K562 (cell line): Measurements from ENCODE around the gene FBXO46. TPM values are rescaled to one million over a fixed set of nuclear protein-coding genes. Genes with fewer than 3 reads are reported as not detected.

Source experiments
- HDAC1 ChIP-seq, 2 experiments: fragments of 450-650 bp; IDR thresholded peaks; 2 replicates each; pipeline ENCODE4 v1.6.1; 2016 to 2017; ENCODE audit warnings: inconsistent platforms in 1 of 2, mild to moderate bottlenecking in 1 of 2, moderate library complexity in 1 of 2
- POLR2B ChIP-seq: fragments of 450-650 bp; IDR thresholded peaks from 2 replicates; pipeline ENCODE4 v1.6.1; 2018; ENCODE audit warnings: low read depth; ENCODE audit not compliant: partially characterized antibody
- SAP30 ChIP-seq: fragments of 200-600 bp; sonication (generic); IDR thresholded peaks from 2 replicates; pipeline ENCODE4 v1.6.1; 2012; ENCODE audit warnings: borderline replicate concordance, low read depth, mild to moderate bottlenecking, moderate library complexity, low read length, control low read depth, inconsistent platforms; ENCODE audit not compliant: insufficient read depth, poor library complexity, severe bottlenecking
- ZNF143 ChIP-seq: sonication (generic); formaldehyde crosslinking; IDR thresholded peaks from 2 replicates; pipeline ENCODE4 v1.9.0; 2022; ENCODE audit warnings: mild to moderate bottlenecking, missing genetic modification reagents
- ZNF75A ChIP-seq: fragments of 450-650 bp; formaldehyde crosslinking; IDR thresholded peaks from 2 replicates; pipeline ENCODE4 v1.4.0; 2020; ENCODE audit warnings: mild to moderate bottlenecking
- polyA plus RNA-seq, 8 experiments: library from polyadenylated mRNA; depleted of rRNA in 4 of 8; stranded (reverse) in 5 of 8; unstranded in 3 of 8; fragments of >200 nt; fragmentation: Nextera tagmentation in 2 of 8; fragmentation: Illumina TruSeq in 1 of 8; extraction: Ambion mirVana in 2 of 8; extraction: Trizol in 1 of 8; gene quantifications; 2 replicates each; pipeline versions ENCODE4 v1.2.1 to v1.2.3, GENCODE V29; 2011 to 2014; ENCODE audit warnings: inconsistent platforms in 1 of 8, missing spikeins in 1 of 8
- total RNA-seq, 7 experiments: library from RNA; depleted of rRNA in 6 of 7; stranded (reverse); fragments of >200 nt in 6 of 7; fragmentation: Illumina TruSeq in 2 of 7; extraction: Trizol in 2 of 7; gene quantifications; 2 replicates each; pipeline versions ENCODE4 v1.2.1 to v1.2.3, GENCODE V29; 2011 to 2021; ENCODE audit warnings: low replicate concordance in 1 of 7
- TF ChIP-seq, protein P1 (sequence below): fragments of 450-650 bp; IDR thresholded peaks from 2 replicates; pipeline ENCODE4 v1.6.1; 2016; ENCODE audit warnings: mild to moderate bottlenecking, moderate library complexity
- TF ChIP-seq, protein P2 (sequence below): IDR thresholded peaks from 2 replicates; pipeline ENCODE4 v1.6.1; 2011; ENCODE audit warnings: borderline replicate concordance, low read depth, mild to moderate bottlenecking, moderate library complexity, low read length; ENCODE audit not compliant: insufficient read depth, poor library complexity, severe bottlenecking
- TF ChIP-seq, protein P3 (sequence below): sonication (generic); formaldehyde crosslinking; IDR thresholded peaks from 2 replicates; pipeline ENCODE4 v1.8.0; 2022; ENCODE audit warnings: mild to moderate bottlenecking, missing genetic modification reagents
- TF ChIP-seq, protein P4 (sequence below): fragments of 450-650 bp; IDR thresholded peaks from 2 replicates; pipeline ENCODE4 v1.6.1; 2016; ENCODE audit warnings: borderline replicate concordance

The FBXO46 gene
- total and polyA plus RNA-seq, 9 of the 15 experiments (the other 6 are each of a cell fraction or from before 2014, with no cell fraction given), result 1.5 to 36.1 (median 7.3) TPM

DNA sequence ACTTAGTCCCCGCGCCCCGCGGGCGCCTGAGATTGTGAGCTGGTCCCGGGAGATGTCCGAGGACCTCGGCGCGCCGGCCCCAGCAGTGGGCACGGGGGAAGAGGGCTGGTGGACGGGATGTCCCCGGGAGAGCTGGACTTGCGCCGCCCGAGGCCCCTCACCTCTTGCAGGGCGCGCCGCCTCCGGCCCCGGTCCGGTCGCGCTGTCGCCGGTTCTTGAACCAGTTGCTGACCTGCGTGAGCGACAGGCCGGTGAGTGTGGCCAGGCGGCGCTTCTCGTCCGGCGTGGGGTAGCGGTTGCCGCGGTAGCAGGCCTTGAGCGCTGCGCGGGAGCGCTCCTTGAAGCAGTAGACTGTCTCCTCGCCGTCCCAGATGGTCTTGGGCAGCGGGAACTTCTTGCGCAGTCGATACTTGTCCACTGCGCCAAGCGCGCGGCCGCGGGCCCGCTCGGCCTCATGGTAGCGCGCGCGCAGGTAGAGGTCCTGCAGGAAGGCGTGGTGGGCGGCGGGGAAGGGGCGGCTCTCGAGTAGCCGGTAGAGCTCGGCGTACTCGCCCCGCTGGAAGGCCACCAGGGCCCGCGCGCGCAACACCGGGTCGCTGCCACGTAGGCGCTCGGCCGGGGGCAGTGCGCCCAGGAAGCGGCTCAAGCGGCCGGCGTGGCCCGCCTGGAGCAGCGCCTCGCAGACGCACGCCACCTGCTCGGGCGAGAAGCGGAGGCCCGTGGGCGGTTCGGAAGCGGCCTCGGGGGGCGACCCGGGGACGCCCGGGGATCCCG, 37.4 kb upstream of the FBXO46 start (continued):
- TF ChIP-seq HDAC1 (IDR thresholded peaks at IDR 0.05) (peak in 1 of 2 experiments; percentile 47; a peak in 1 of 4 replicates), POLR2B (peak; percentile 28), ZNF143 (no peak), SAP30 (peak; percentile 44), ZNF75A (CRISPR knock-in tag) (no peak)
- TF ChIP-seq, protein P1, sequence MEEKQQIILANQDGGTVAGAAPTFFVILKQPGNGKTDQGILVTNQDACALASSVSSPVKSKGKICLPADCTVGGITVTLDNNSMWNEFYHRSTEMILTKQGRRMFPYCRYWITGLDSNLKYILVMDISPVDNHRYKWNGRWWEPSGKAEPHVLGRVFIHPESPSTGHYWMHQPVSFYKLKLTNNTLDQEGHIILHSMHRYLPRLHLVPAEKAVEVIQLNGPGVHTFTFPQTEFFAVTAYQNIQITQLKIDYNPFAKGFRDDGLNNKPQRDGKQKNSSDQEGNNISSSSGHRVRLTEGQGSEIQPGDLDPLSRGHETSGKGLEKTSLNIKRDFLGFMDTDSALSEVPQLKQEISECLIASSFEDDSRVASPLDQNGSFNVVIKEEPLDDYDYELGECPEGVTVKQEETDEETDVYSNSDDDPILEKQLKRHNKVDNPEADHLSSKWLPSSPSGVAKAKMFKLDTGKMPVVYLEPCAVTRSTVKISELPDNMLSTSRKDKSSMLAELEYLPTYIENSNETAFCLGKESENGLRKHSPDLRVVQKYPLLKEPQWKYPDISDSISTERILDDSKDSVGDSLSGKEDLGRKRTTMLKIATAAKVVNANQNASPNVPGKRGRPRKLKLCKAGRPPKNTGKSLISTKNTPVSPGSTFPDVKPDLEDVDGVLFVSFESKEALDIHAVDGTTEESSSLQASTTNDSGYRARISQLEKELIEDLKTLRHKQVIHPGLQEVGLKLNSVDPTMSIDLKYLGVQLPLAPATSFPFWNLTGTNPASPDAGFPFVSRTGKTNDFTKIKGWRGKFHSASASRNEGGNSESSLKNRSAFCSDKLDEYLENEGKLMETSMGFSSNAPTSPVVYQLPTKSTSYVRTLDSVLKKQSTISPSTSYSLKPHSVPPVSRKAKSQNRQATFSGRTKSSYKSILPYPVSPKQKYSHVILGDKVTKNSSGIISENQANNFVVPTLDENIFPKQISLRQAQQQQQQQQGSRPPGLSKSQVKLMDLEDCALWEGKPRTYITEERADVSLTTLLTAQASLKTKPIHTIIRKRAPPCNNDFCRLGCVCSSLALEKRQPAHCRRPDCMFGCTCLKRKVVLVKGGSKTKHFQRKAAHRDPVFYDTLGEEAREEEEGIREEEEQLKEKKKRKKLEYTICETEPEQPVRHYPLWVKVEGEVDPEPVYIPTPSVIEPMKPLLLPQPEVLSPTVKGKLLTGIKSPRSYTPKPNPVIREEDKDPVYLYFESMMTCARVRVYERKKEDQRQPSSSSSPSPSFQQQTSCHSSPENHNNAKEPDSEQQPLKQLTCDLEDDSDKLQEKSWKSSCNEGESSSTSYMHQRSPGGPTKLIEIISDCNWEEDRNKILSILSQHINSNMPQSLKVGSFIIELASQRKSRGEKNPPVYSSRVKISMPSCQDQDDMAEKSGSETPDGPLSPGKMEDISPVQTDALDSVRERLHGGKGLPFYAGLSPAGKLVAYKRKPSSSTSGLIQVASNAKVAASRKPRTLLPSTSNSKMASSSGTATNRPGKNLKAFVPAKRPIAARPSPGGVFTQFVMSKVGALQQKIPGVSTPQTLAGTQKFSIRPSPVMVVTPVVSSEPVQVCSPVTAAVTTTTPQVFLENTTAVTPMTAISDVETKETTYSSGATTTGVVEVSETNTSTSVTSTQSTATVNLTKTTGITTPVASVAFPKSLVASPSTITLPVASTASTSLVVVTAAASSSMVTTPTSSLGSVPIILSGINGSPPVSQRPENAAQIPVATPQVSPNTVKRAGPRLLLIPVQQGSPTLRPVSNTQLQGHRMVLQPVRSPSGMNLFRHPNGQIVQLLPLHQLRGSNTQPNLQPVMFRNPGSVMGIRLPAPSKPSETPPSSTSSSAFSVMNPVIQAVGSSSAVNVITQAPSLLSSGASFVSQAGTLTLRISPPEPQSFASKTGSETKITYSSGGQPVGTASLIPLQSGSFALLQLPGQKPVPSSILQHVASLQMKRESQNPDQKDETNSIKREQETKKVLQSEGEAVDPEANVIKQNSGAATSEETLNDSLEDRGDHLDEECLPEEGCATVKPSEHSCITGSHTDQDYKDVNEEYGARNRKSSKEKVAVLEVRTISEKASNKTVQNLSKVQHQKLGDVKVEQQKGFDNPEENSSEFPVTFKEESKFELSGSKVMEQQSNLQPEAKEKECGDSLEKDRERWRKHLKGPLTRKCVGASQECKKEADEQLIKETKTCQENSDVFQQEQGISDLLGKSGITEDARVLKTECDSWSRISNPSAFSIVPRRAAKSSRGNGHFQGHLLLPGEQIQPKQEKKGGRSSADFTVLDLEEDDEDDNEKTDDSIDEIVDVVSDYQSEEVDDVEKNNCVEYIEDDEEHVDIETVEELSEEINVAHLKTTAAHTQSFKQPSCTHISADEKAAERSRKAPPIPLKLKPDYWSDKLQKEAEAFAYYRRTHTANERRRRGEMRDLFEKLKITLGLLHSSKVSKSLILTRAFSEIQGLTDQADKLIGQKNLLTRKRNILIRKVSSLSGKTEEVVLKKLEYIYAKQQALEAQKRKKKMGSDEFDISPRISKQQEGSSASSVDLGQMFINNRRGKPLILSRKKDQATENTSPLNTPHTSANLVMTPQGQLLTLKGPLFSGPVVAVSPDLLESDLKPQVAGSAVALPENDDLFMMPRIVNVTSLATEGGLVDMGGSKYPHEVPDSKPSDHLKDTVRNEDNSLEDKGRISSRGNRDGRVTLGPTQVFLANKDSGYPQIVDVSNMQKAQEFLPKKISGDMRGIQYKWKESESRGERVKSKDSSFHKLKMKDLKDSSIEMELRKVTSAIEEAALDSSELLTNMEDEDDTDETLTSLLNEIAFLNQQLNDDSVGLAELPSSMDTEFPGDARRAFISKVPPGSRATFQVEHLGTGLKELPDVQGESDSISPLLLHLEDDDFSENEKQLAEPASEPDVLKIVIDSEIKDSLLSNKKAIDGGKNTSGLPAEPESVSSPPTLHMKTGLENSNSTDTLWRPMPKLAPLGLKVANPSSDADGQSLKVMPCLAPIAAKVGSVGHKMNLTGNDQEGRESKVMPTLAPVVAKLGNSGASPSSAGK, result peak; percentile 14; the same call in 1 of the 2 replicates
- TF ChIP-seq, protein P2, sequence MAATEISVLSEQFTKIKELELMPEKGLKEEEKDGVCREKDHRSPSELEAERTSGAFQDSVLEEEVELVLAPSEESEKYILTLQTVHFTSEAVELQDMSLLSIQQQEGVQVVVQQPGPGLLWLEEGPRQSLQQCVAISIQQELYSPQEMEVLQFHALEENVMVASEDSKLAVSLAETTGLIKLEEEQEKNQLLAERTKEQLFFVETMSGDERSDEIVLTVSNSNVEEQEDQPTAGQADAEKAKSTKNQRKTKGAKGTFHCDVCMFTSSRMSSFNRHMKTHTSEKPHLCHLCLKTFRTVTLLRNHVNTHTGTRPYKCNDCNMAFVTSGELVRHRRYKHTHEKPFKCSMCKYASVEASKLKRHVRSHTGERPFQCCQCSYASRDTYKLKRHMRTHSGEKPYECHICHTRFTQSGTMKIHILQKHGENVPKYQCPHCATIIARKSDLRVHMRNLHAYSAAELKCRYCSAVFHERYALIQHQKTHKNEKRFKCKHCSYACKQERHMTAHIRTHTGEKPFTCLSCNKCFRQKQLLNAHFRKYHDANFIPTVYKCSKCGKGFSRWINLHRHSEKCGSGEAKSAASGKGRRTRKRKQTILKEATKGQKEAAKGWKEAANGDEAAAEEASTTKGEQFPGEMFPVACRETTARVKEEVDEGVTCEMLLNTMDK, result no peak
- TF ChIP-seq, protein P3, sequence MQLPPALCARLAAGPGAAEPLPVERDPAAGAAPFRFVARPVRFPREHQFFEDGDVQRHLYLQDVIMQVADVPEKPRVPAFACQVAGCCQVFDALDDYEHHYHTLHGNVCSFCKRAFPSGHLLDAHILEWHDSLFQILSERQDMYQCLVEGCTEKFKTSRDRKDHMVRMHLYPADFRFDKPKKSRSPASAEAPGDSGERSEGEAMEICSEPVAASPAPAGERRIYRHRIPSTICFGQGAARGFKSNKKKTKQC (CRISPR knock-in tag), result peak; percentile 75; the same call in 1 of the 2 replicates
- TF ChIP-seq, protein P4, sequence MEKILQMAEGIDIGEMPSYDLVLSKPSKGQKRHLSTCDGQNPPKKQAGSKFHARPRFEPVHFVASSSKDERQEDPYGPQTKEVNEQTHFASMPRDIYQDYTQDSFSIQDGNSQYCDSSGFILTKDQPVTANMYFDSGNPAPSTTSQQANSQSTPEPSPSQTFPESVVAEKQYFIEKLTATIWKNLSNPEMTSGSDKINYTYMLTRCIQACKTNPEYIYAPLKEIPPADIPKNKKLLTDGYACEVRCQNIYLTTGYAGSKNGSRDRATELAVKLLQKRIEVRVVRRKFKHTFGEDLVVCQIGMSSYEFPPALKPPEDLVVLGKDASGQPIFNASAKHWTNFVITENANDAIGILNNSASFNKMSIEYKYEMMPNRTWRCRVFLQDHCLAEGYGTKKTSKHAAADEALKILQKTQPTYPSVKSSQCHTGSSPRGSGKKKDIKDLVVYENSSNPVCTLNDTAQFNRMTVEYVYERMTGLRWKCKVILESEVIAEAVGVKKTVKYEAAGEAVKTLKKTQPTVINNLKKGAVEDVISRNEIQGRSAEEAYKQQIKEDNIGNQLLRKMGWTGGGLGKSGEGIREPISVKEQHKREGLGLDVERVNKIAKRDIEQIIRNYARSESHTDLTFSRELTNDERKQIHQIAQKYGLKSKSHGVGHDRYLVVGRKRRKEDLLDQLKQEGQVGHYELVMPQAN, result no peak
